NCI-H82 (cell line): ENCODE measurements around the gene HIVEP1.

ENCODE experiments used
- DNase-seq: peaks from one replicate; lab custom pipeline; 2025; lab: John Stamatoyannopoulos, UW

Gene HIVEP1

DNA sequence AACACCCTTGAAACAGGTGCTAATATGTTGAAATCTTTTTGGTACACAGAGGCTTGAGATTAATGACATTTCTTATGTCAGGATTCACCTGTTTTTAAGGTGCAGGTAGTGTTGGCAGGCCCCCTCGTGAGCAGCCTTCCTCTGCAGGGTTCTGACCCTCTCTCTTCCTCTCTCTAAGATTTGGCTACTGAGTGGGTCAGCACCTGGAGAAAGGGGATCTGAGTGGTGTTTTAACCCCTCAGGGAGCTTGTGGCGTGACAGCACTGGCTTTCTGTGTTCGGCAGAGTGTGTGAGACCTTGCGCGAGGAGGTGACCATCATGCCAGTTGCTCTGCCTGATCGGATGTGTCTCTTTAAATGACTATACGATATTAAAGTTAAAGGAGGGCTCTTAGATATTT is 37.1 kb downstream of the HIVEP1 start:
- no peak for DNase-seq

DNA sequence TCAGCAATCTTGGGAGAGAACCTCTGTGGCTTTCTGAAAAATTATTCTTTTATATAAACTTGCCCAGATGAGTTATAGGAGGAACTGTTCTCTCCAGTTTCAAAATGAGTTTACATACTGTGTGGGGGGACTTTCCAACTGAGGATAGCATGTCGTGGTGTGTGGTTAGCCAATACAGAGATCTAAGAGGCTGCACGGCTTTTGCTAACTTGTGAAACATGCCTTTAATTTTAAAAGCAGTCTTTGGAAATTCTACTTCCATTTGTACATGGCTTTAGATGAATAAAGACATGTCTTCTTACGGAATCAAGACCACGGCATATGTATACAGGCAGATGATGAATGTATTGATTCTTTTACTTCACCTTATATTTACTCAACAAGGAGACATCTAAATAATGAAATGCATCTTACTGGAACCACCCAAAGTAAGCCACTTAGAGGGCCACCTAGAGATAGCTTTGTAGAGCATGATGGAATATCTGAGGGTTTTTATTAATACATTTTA is 39.8 kb downstream of the HIVEP1 start:
- no peak for DNase-seq

DNA sequence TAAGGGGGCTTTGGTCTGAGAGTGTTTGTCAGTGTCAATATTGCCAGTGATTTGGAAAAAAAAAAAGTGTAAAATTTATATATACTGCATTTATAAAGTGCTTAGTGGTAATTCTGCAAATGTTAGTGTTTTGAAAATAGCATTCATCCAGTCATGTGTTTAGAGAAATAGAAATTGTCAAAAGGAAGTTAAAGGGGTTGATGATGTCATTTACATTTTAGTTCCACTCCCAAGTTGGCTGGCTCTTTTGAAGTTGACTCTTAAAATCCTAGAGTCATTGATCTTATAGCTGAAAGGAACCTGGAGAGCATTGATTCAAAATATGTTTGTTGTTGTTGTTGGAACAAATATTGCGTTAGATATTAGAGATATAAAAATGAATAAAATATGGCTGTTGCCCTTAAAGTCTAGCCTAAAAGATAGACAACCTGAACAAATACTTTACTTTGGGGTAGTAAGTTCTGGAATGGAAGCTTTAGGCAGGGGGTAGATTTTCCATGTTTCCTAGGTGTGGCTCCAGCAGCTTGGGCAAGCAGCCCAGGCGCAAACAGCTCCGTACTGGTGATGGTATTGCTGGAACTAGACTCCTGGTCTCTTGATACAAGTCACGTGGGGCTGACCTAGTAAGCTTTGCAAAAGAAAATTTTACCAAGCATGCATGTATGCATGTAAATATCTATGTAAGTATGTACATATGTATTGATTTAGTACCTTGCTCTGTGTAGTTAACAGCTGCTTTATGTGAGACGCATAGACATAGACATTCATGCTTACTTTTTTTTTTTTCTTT is 46.3 kb downstream of the HIVEP1 start:
- no peak for DNase-seq

DNA sequence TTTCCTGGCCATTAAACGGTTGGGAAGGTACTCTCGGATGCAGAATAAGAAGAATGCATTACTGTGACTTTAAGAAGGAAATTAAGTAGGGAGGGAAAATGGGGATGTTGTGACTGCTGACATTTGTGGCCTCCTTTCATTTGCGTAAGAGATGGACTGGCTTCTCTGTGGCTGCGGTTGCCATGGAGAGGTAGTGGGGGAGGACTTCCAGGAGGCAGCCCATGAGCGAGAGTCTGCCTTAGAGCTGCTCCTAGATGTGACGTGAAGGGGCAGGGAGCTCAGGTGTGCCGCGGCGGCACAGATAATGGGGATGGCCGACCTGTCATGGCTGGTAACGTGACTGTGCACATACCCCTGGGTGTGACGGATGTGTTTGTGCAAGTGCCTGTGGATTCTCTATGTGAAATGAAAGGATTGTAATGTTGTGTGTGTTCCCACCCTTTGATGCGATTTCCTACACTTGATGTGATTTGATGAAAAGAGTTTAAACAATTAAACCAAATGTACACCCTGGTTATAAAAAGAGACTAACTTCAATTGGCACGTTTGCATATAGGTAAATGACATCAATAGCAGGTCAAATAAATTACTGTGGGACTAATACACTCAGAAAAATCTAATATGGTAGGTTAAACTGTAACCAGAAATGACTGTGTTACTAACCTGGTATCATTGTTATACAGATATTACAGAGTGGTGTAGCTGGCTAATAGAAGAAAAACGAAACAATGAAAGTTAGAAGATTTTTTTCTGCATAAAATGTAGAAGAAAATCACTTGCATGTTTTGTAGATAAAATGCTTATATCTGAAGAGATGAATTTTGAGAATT is 48.9 kb downstream of the HIVEP1 start:
- no peak for DNase-seq

DNA sequence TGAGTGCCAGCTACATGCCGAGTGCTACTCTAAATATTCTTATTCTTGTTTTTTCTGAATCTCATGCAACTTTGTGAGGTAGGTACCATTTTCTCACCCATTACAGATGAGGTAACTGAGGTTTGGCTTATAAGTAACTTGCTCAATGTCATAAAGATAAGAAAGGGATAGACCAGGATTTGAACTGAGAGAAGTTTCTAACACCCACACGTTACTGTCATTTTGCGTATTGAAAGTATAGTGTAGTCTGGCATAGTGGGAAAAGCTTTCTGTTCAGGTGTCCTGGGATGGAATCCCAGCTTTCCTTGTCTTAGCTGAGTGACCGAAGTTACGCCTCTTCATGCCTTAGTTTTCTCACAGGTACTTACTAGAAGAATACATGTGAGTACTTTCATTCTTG is 50.5 kb downstream of the HIVEP1 start:
- DNase-seq: no peak

GRCh38 chr6:12064131-12064530 is 52.0 kb downstream of the HIVEP1 start:
- no peak for DNase-seq

DNA sequence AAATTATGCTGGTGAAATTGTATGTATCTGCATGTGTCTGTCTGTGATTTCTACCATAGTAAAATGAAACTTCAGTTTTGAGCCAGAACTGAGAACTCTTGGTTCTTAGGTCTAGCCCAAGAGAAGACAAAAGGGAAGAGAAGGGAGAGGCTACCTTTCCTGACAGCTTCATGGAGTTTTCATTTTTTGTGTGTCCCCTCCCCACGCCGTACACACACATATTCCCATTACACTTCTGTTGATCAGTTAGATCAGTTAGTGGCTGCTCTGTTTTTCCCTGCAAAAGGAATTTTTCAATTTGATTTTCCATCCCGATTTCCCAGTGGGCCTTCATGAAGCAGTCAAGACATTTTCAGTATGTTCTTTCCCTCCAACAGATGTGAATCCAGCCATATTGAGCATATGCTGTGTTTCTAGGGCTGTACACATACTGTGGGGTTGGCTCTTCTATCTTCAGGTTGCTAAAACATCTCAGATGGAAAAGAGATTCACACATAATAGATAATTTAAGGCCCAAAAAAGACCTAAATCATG is 52.5 kb downstream of the HIVEP1 start:
- no peak for DNase-seq

DNA sequence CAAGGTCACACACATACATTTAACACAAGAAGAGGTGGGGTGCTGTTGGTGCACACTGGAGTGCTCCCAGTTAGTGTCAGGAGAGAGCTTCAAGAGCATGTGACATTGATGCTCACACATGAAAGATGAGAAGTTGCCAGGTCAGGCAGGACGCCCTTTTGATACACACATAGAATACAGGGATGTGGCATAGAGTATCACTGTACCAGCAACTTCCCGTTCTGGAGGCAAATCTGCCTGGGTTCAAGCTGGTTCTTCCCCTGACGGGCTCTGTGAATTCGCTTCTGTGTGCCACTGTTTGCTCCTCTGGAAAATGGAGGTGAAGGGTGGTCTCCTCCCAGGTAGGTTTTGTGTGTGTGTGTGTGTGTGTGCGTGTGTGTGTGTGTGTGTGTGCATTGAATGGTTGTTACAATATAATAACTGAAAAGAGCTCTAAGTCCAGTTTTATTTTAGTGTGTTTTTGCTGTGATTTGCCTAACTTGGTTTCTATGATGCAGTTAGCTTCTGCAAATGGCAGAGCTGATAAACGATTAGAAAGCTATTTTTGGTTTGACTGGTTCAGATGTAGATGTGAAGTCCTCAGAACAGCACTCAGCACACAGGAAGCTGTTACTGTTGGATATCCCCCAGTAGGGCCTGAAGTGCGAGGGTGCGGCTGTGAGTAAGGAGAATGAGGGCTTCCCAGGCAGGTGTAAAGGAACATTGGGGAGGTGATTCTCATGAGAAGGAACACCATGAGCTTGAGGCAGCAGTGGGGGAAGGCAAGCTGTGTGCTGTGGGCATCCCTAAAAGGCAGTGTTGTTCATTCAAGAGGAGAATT is 53.4 kb downstream of the HIVEP1 start:
- no peak for DNase-seq

- DNase-seq: no peak
Observed at GRCh38 chr6:12066297-12066696, 54.2 kb downstream of the HIVEP1 start.

- DNase-seq: no peak
Observed at GRCh38 chr6:12068899-12069557, 56.9 kb downstream of the HIVEP1 start.

DNA sequence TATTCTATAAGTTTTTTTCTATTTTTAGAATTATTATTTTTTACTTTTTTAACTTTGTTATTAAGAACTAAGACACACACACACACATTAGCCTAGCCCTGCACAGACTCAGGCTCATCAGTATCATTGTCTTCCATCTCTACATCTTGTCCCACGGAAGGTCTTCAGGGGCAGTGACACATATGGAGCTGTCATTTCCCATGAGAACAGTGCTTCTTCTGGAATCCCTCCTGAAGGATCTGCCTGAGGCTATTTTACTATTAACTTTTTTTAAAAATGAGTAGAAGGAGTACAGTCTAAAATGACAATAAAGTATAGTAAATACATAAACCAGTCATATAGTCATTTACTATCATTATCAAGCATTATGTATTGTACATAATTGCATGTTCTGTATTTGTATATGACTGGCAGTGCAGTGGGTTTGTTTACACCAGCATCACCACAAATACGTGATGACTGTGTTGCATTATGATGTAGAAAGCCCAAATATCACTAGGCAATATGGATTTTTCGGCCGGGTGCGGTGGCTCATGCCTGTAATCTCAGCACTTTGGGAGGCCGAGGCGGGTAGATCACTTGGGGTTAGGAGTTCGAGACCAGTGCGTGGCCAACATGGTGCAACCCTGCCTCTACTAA is 57.9 kb downstream of the HIVEP1 start:
- DNase-seq: no peak

- DNase-seq: no peak
Observed at GRCh38 chr6:12071064-12071615, 59.0 kb downstream of the HIVEP1 start.

GRCh38 chr6:12075067-12075563 is 63.0 kb downstream of the HIVEP1 start:
- DNase-seq: no peak

- no peak for DNase-seq
Observed at GRCh38 chr6:12077021-12077710, 65.1 kb downstream of the HIVEP1 start.

DNA sequence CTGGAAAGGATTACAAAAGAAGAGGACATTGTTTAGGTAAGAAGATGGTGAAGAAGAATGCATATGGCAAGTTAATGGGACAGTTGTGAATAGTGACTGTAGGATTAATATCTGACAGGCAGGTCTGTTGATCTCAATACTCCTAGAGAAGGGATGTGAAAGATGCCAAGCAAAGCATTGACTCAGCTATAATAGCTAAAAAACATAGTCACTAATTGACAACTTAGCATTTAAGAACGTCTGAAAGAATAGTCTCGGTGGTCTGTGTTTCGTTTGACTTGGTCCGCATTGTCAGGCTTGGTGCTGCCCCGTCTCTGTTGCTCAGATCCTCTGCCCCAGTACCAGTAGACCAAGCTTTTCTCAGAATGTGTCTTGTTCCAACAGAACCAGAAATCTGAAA is 65.9 kb downstream of the HIVEP1 start:
- DNase-seq: no peak

GRCh38 chr6:12081771-12082170 is 69.7 kb downstream of the HIVEP1 start:
- DNase-seq: no peak

DNA sequence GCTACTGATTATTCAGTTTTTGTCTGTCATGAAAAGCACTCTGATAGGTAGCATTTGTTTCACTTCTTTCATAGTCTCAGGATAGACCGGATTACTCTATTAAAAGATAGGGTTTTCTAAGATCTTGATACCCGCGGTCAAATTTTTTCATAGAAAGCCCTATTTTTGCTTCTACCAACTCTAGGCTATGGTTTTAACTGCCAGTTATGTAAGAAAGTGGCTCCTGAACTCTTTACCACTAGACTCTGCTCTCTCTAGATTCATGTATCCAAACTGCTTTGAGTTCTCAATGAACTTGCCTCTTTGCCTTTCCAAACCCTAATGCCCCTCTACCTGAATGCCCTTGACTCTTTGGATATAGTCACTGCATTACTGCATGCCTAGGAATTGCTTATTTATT is 70.3 kb downstream of the HIVEP1 start:
- DNase-seq: no peak

- no peak for DNase-seq
Observed at GRCh38 chr6:12083302-12083701, 71.2 kb downstream of the HIVEP1 start.

GRCh38 chr6:12083763-12084162 is 71.7 kb downstream of the HIVEP1 start:
- DNase-seq: no peak

DNA sequence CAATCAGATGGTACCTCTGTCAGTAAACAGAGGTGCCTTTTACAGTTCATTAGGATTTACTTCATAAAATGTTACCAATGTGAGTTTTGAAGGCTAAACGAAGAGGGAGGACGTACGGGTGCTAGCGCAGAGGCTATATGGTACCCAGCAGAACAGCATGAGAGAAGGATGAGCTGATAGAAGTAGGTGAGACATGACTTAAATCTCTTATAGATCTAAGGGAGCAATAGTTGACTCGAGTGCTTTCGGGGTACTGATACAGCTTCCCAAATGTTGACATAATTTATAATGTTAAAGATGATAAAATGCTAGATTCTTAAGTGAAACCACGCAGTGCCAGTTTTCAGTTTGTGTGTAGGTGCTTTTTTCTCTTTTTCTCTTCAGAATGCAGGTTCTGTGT is 72.6 kb downstream of the HIVEP1 start:
- DNase-seq: no peak
